Measurements from ENCODE around the gene TRIM60.
"Not testable (repeated sequence)": the region's sequence is repeated elsewhere in the genome, so short reads cannot be mapped to it uniquely, and the experiment has no call there.

TRIM60 gene

GRCh38 chr4:165055601-165056000 is 23.8 kb downstream of the TRIM60 start:
- no peak for DNase-seq

GRCh38 chr4:165058666-165059065 is 26.9 kb downstream of the TRIM60 start:
- DNase-seq = no peak

- peak; percentile 79 for DNase-seq
These were observed 27.6 kb downstream of the TRIM60 start for GRCh38 chr4:165059386-165059785.

- DNase-seq = no peak
These were observed 29.1 kb downstream of the TRIM60 start for GRCh38 chr4:165060938-165061337.

GRCh38 chr4:165070560-165070959 is 38.8 kb downstream of the TRIM60 start:
- no peak for DNase-seq

GRCh38 chr4:165073346-165073745 is 41.5 kb downstream of the TRIM60 start:
- not testable (repeated sequence) for DNase-seq

- no peak for DNase-seq
These were observed 45.3 kb downstream of the TRIM60 start for GRCh38 chr4:165077034-165077578.

- DNase-seq = peak; percentile 84
These were observed 47.7 kb downstream of the TRIM60 start for GRCh38 chr4:165079476-165079875.

- not testable (repeated sequence) for DNase-seq
These were observed 53.0 kb downstream of the TRIM60 start for GRCh38 chr4:165084787-165085186.

- DNase-seq = no peak
These were observed 54.1 kb downstream of the TRIM60 start for GRCh38 chr4:165085946-165086345.

- no peak for DNase-seq
These were observed 56.6 kb downstream of the TRIM60 start for GRCh38 chr4:165088366-165088765.
